Upper lobe of right lung (tissue), 1 donor: ENCODE measurements around the gene TPBG. TPM values are rescaled to one million over a fixed set of nuclear protein-coding genes. Genes with fewer than 3 reads are reported as not detected.

Source experiments
- ATAC-seq: fragments of 200-7000 bp; cut with Tn5 transposase; one replicate; pipeline ENCODE4 v1.9.1; 2020; ENCODE audit warnings: mild to moderate bottlenecking, moderate library complexity
- DNase-seq: peaks from one replicate; pipeline ENCODE4 v3.0.0-alpha.2; 2020
- H3K27ac ChIP-seq: fragments of 200-600 bp; one replicate; pipeline ENCODE4 v1.8.0; 2022
- H3K27me3 ChIP-seq: fragments of 200-600 bp; one replicate; pipeline ENCODE4 v1.8.0; 2022; ENCODE audit warnings: mild to moderate bottlenecking
- H3K36me3 ChIP-seq: fragments of 200-600 bp; one replicate; pipeline ENCODE4 v1.8.0; 2022
- H3K4me1 ChIP-seq: fragments of 200-600 bp; one replicate; pipeline ENCODE4 v1.8.0; 2022
- H3K4me3 ChIP-seq: fragments of 200-600 bp; one replicate; pipeline ENCODE4 v1.8.0; 2022; ENCODE audit warnings: mild to moderate bottlenecking
- H3K9me3 ChIP-seq: fragments of 200-600 bp; one replicate; pipeline ENCODE4 v1.8.0; 2022
- CTCF ChIP-seq: fragments of 200-600 bp; IDR thresholded peaks from one replicate; pipeline ENCODE4 v1.8.0; 2022; ENCODE audit warnings: antibody characterized with exemption
- intact Hi-C: fragments of 100-400 bp; cut with DNase I; formaldehyde crosslinking; loops from one replicate; pipeline ENCODE4 v1.11.0; 2022
- total RNA-seq: library from RNA; stranded (reverse); fragmentation: NEBNext Ultra II Directional; extraction: Animal tissue kit (Norgen Biotek cat#: 25700); gene quantifications from one replicate; pipeline ENCODE4 v1.2.1, GENCODE V29; 2021
- donor health status: DM: no; HTN: yes; CAD: no; lungs with severe emphysema.

Gene TPBG
- total RNA-seq, 1 donor from 2014 or later = 12.4 TPM

- DNase-seq = peak; percentile 71
These were observed 1.6 kb downstream of the TPBG start for GRCh38 chr6:82365016-82365795.

GRCh38 chr6:82367704-82368103, 4.1 kb downstream of the TPBG start:
- DNase-seq (no peak), ATAC-seq (no peak)
- no peak overlapping the region for H3K4me3 ChIP-seq
- no peaks in the 10 kb centered on the region for H3K9me3 ChIP-seq
- intact Hi-C loops = no loop called here
- H3K27ac ChIP-seq = no peak overlapping the region
- H3K36me3 ChIP-seq = no peaks in the 10 kb centered on the region
- H3K4me1 ChIP-seq = peaks cover 12% of the 10 kb centered on the region
- H3K27me3 ChIP-seq = peaks cover 7% of the 10 kb centered on the region
- TF ChIP-seq CTCF = no peak

More at GRCh38 chr6:82365016-82365795, 1.6 kb downstream of the TPBG start:
- Histone ChIP-seq H3K36me3 (no peaks in the 10 kb centered on the region), H3K4me3 (peak overlapping the region; percentile 71), H3K27ac (peak overlapping the region; percentile 38), H3K9me3 (no peaks in the 10 kb centered on the region), H3K27me3 (peaks cover 7% of the 10 kb centered on the region), H3K4me1 (peaks cover 12% of the 10 kb centered on the region)
- ATAC-seq = peak; percentile 65
- intact Hi-C loops = no loop called here
- peak; percentile 6 for TF ChIP-seq CTCF

- DNase-seq (no peak), ATAC-seq (no peak)
- no peak for TF ChIP-seq CTCF
- H3K9me3 ChIP-seq = no peaks in the 10 kb centered on the region
- H3K4me3 ChIP-seq = no peak overlapping the region
- H3K27me3 ChIP-seq = no peaks in the 10 kb centered on the region
- intact Hi-C loops = no loop called here
- H3K4me1 ChIP-seq = no peaks in the 10 kb centered on the region
- H3K27ac ChIP-seq = no peak overlapping the region
- H3K36me3 ChIP-seq = no peaks in the 10 kb centered on the region
These were observed 7.2 kb downstream of the TPBG start for GRCh38 chr6:82370788-82371187.

- no peak for DNase-seq
- Histone ChIP-seq H3K27ac (no peak overlapping the region), H3K9me3 (no peaks in the 10 kb centered on the region), H3K27me3 (no peaks in the 10 kb centered on the region), H3K36me3 (no peaks in the 10 kb centered on the region), H3K4me3 (no peak overlapping the region), H3K4me1 (no peaks in the 10 kb centered on the region)
- TF ChIP-seq CTCF = no peak
- intact Hi-C loops = no loop called here
- no peak for ATAC-seq
These were observed 8.4 kb downstream of the TPBG start for GRCh38 chr6:82371799-82372546.

- intact Hi-C loops = no loop called here
- no peak for ATAC-seq
- DNase-seq = no peak
- H3K27me3 ChIP-seq = no peaks in the 10 kb centered on the region
- no peak overlapping the region for H3K4me3 ChIP-seq
- TF ChIP-seq CTCF = no peak
- H3K27ac ChIP-seq = no peak overlapping the region
- H3K4me1 ChIP-seq = no peaks in the 10 kb centered on the region
- no peaks in the 10 kb centered on the region for H3K36me3 ChIP-seq
- H3K9me3 ChIP-seq = no peaks in the 10 kb centered on the region
These were observed 9.0 kb downstream of the TPBG start for GRCh38 chr6:82372656-82373055.
